GM12878 (cell line): ENCODE data around the gene MYO1D. TPM values are rescaled to one million over a fixed set of nuclear protein-coding genes. Genes with fewer than 3 reads are reported as not detected.
A peak's percentile ranks its signal among the peaks of the same experiment; 100 is the strongest.

Experiments
- ATAC-seq: fragments of 200-7000 bp; cut with Tn5 transposase; 3 replicates; pipeline ENCODE4 v1.9.1; 2020; ENCODE audit warnings: mild to moderate bottlenecking, moderate library complexity
- BruUV-seq: library from RNA; stranded (reverse); fragments of 400-500 nt; replicated peaks from 2 replicates; lab custom pipeline; 2021; lab: Mats Ljungman, UMichigan
- CTCF ChIA-PET: fragments of 300-600 bp; sonication (Branson Sonifier 250); formaldehyde crosslinking; extraction: SDS; loops from one replicate; lab custom pipeline; 2021; ENCODE audit warnings: inconsistent platforms; lab: Yijun Ruan, JAX
- POLR2A ChIA-PET: fragments of 350-600 bp; formaldehyde crosslinking; extraction: SDS; loops from one replicate; lab custom pipeline; 2021; ENCODE audit warnings: inconsistent platforms; lab: Charles Lee
- RAD21 ChIA-PET: fragments of 300-600 bp; sonication (Branson Sonifier 250); formaldehyde crosslinking; loops from one replicate; lab custom pipeline; 2023; ENCODE audit warnings: antibody characterized with exemption; ENCODE audit not compliant: unreplicated experiment; lab: Charles Lee
- SMC1A ChIA-PET: fragments of 300-600 bp; sonication (Branson Sonifier 250); formaldehyde crosslinking; loops from one replicate; lab custom pipeline; 2023; ENCODE audit not compliant: unreplicated experiment, uncharacterized antibody; lab: Charles Lee
- DNase-seq: peaks from one replicate; pipeline ENCODE4 v3.0.0-alpha.2; 2011; ENCODE audit warnings: low read depth, low spot score
- FAIRE-seq: peaks from 3 replicates; lab custom pipeline; 2011; peaks lifted over from hg19 to GRCh38; lab: Jason Lieb, UNC
- H2AFZ ChIP-seq: 2 replicates; pipeline ENCODE4 v1.6.0; 2011; ENCODE audit warnings: low read depth, low read length, control low read depth; ENCODE audit not compliant: control insufficient read depth
- H3K27ac ChIP-seq: 2 replicates; pipeline ENCODE4 v1.5.1; 2011; ENCODE audit warnings: control low read depth; ENCODE audit not compliant: control insufficient read depth, insufficient read depth
- H3K27me3 ChIP-seq, 2 experiments: replicated peaks in 1 of 2; 2 replicates each; pipeline versions ENCODE4 v1.6.0 to v1.6.1; 2011; ENCODE audit warnings: low read length in 1 of 2; ENCODE audit not compliant: control insufficient read depth in 2 of 2, insufficient read depth in 2 of 2
- H3K36me3 ChIP-seq, 2 experiments: 2 replicates each; pipeline ENCODE4 v1.5.1; 2011; ENCODE audit warnings: low read length in 1 of 2; ENCODE audit not compliant: control insufficient read depth in 2 of 2, insufficient read depth in 2 of 2
- H3K4me1 ChIP-seq: 2 replicates; pipeline ENCODE4 v1.6.1; 2011; ENCODE audit warnings: mild to moderate bottlenecking, low read length, moderate library complexity, mixed read lengths; ENCODE audit not compliant: control insufficient read depth, insufficient read depth
- H3K4me2 ChIP-seq: 2 replicates; pipeline ENCODE4 v1.6.0; 2011; ENCODE audit warnings: control low read depth; ENCODE audit not compliant: control insufficient read depth, insufficient read depth
- H3K4me3 ChIP-seq: fragments of 200-600 bp; sonication (generic); 2 replicates; pipeline ENCODE4 v1.5.1; 2016
- H3K79me2 ChIP-seq: 2 replicates; pipeline ENCODE4 v1.6.0; 2011; ENCODE audit warnings: low read length; ENCODE audit not compliant: control insufficient read depth, insufficient read depth
- H3K9ac ChIP-seq: 2 replicates; pipeline ENCODE4 v1.8.0; 2011; ENCODE audit warnings: low read length, control low read depth, mixed read lengths; ENCODE audit not compliant: control insufficient read depth, insufficient read depth
- H3K9me3 ChIP-seq: replicated peaks from 3 replicates; pipeline ENCODE4 v1.5.1; 2011; ENCODE audit warnings: mild to moderate bottlenecking, low read length; ENCODE audit not compliant: control insufficient read depth, insufficient read depth
- H4K20me1 ChIP-seq: 2 replicates; pipeline ENCODE4 v1.6.0; 2011; ENCODE audit not compliant: control insufficient read depth, insufficient read depth
- EGR1 ChIP-seq, 2 experiments: IDR thresholded peaks; 1 replicate in 1 of 2; 2 replicates in 1 of 2; pipeline ENCODE4 v1.6.1; 2011 to 2012; ENCODE audit warnings: low read depth in 2 of 2, low read length in 2 of 2, borderline replicate concordance in 1 of 2, mild to moderate bottlenecking in 1 of 2, moderate library complexity in 1 of 2
- IKZF1 ChIP-seq: fragments of 450-650 bp; conservative IDR thresholded peaks from 2 replicates; pipeline ENCODE4 v1.6.1; 2017; ENCODE audit warnings: antibody characterized with exemption, mild to moderate bottlenecking
- KDM1A ChIP-seq: fragments of 200-600 bp; sonication (generic); IDR thresholded peaks from 2 replicates; pipeline ENCODE4 v1.6.1; 2016; ENCODE audit warnings: borderline replicate concordance
- MEF2A ChIP-seq: IDR thresholded peaks from 2 replicates; pipeline ENCODE4 v1.6.1; 2011; ENCODE audit warnings: low read depth, mild to moderate bottlenecking, low read length, moderate library complexity; ENCODE audit not compliant: insufficient read depth
- MXI1 ChIP-seq: fragments of 150-350 bp; IDR thresholded peaks from 2 replicates; pipeline ENCODE4 v1.6.1; 2011; ENCODE audit warnings: low read depth, mild to moderate bottlenecking, inconsistent platforms, low read length, improper control_type of control experiment
- PAX8 ChIP-seq: fragments of 450-650 bp; IDR thresholded peaks from 2 replicates; pipeline ENCODE4 v1.6.1; 2017; ENCODE audit warnings: mild to moderate bottlenecking, moderate library complexity
- RAD51 ChIP-seq: fragments of 450-650 bp; IDR thresholded peaks from 2 replicates; pipeline ENCODE4 v1.6.1; 2016; ENCODE audit warnings: moderate library complexity, mild to moderate bottlenecking, inconsistent platforms
- RFX5 ChIP-seq: IDR thresholded peaks from 2 replicates; pipeline ENCODE4 v1.6.1; 2011; ENCODE audit warnings: low read depth, low read length, improper control_type of control experiment
- RUNX3 ChIP-seq: IDR thresholded peaks from 2 replicates; pipeline ENCODE4 v1.6.1; 2012; ENCODE audit warnings: low read length, inconsistent platforms
- SMAD5 ChIP-seq: IDR thresholded peaks from 2 replicates; pipeline ENCODE4 v1.6.1; 2016; ENCODE audit warnings: antibody characterized with exemption, low read depth
- ZBTB40 ChIP-seq: fragments of 450-650 bp; IDR thresholded peaks from 2 replicates; pipeline ENCODE4 v1.6.1; 2016; ENCODE audit warnings: mild to moderate bottlenecking, moderate library complexity, borderline replicate concordance
- ZNF592 ChIP-seq: fragments of 450-650 bp; IDR thresholded peaks from 2 replicates; pipeline ENCODE4 v1.6.1; 2017; ENCODE audit warnings: mild to moderate bottlenecking, moderate library complexity
- WGBS: methylation state at CpG from one replicate; pipeline ENCODE4 v1.1.6; 2016; ENCODE audit warnings: low lambda C conversion rate; ENCODE audit not compliant: insufficient replicate concordance, insufficient coverage; ENCODE audit errors: missing lambda C conversion rate; 5-methylcytosine and 5-hydroxymethylcytosine counted together
- in situ Hi-C: fragments of 300-500 bp; cut with MboI; formaldehyde crosslinking; loops from 9 replicates; pipeline ENCODE4 v1.14.3; 2018; ENCODE audit warnings: mixed read lengths
- intact Hi-C: fragments of 100-400 bp; cut with micrococcal nuclease; formaldehyde crosslinking; loops from one replicate; pipeline ENCODE4 v1.14.2; 2022; ENCODE audit not compliant: unreplicated experiment
- polyA plus RNA-seq, 11 experiments: library from polyadenylated mRNA; depleted of rRNA in 4 of 11; unstranded in 6 of 11; stranded (reverse) in 5 of 11; fragments of >200 nt; fragmentation: Nextera tagmentation in 4 of 11; fragmentation: Illumina TruSeq in 1 of 11; extraction: Ambion mirVana in 4 of 11; extraction: Trizol in 1 of 11; gene quantifications; 1 replicate in 1 of 11; 2 replicates in 10 of 11; pipeline versions ENCODE4 v1.2.1 to v1.2.3, GENCODE V29; 2011 to 2016; ENCODE audit warnings: inconsistent platforms in 2 of 11, missing spikeins in 2 of 11, low read depth in 1 of 11
- total RNA-seq, 4 experiments: library from RNA; depleted of rRNA in 3 of 4; stranded (reverse); fragments of >200 nt in 3 of 4; fragmentation: Illumina TruSeq in 1 of 4; extraction: Trizol in 1 of 4; gene quantifications; 2 replicates each; pipeline versions ENCODE4 v1.2.1 to v1.2.3, GENCODE V29; 2013 to 2021
- TF ChIP-seq, protein P1 (sequence below): IDR thresholded peaks from 2 replicates; pipeline ENCODE4 v1.6.1; 2012; ENCODE audit warnings: low read depth, low read length, improper control_type of control experiment

Gene MYO1D
- total and polyA plus RNA-seq, 10 of the 15 experiments (the other 5 are each of a cell fraction or from before 2014, with no cell fraction given), result 1.8 to 37.7 (median 25.4) TPM

DNA sequence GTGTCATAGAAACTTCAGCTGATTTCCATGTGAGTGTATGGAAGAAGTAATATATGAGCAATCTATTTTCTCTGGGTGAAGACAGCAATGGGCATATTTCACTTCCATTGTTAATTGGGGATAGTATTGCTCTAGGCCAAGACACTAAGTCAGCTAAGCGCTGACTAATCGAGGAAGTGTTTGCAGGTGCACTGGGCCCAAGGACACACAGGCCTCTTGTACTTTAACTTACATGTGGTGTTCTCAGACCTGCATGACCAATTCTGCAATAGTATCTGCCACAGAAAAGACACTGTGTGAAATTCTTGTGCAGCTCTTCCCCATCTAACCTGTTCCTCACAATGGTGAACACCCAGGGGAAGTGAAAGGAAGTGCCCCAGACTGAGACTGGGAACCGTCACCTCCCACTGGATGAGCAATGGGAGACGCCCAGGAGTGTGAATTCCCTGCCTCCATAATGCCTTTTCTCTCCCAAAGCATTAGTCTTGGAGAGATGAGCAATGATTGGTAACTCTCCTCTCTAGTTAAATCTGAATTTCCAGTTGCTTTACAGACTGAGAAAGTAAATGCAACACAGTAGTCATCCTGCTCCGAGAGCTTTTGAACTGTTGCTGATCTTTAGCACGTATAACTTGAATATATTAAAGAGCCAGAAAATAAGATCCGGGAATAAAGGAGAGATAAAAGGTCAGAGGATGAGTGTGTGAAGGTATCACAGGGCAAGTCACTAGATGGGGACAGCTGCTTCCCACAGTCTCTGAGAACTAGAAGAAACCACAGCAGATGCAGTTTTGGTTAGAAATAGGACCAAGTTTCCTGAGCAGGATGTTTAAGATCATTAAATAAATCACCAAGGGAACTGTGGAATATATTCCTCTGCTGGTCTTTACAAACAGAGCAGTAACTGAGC is 307.5 kb downstream of the MYO1D start:
- Histone ChIP-seq H3K4me1 (peaks cover 51% of the 10 kb centered on the region), H3K4me3 (no peak overlapping the region), H3K9ac (peak overlapping the region; percentile 70), H3K36me3 (no peaks in the 10 kb centered on the region; a peak in 1 of 4 replicates), H3K9me3 (no peaks in the 10 kb centered on the region), H3K27me3 (no peaks in the 10 kb centered on the region), H4K20me1 (no peaks in the 10 kb centered on the region), H3K79me2 (no peaks in the 10 kb centered on the region), H3K4me2 (peak overlapping the region; percentile 67), H2AFZ (peak overlapping the region; percentile 48), H3K27ac (peak overlapping the region; percentile 99)
- peak; percentile 92 for FAIRE-seq
- no TSS peak for BruUV-seq
- RAD21 ChIA-PET, result interaction anchor here (0.6 to 2.7 kb wide), 14 partner anchors 8 to 100 kb away, joined by 3 to 36 read pairs (median 4); partner anchors contain the start of gene CDK5R1
- SMC1A ChIA-PET, result interaction anchor here (0.6 to 12.1 kb wide), 18 partner anchors 8 to 278 kb away, joined by 3 to 237 read pairs (median 5); partner anchors contain the start of gene CDK5R1
- POLR2A ChIA-PET, result interaction anchor here (0.5 to 3.0 kb wide), 13 partner anchors 9 to 82 kb away, joined by 3 to 22 read pairs (median 7); no protein-coding TSS in a partner anchor
- intact Hi-C loops (loop anchor here (1.0 kb wide), 2 partner anchors 46 to 66 kb away; no protein-coding TSS in a partner anchor), in situ Hi-C loops (no loop called here)
- DNase-seq, result peak; percentile 90
- 5% methylated on average over 7 of the region's 7 CpGs for WGBS
- CTCF ChIA-PET, result interaction anchor here (0.7 to 2.8 kb wide), 15 partner anchors 10 to 106 kb away, joined by 3 to 19 read pairs (median 4); no protein-coding TSS in a partner anchor
- ATAC-seq, result peak; percentile 81
- no peak for TF ChIP-seq RFX5
- peak; percentile 93 for TF ChIP-seq RUNX3
- 0 out of 3 replicates have a peak, but pooled peaks of 1 of the 2 experiments have one; percentile 18 for TF ChIP-seq EGR1 (IDR thresholded peaks at IDR 0.05; ENCODE audit: borderline replicate concordance in 1 of 2, low read depth in 2 of 2, low read length in 2 of 2)
- TF ChIP-seq SMAD5, result no peak
- no peak for TF ChIP-seq KDM1A
- no peak for TF ChIP-seq RAD51
- TF ChIP-seq, protein P1, sequence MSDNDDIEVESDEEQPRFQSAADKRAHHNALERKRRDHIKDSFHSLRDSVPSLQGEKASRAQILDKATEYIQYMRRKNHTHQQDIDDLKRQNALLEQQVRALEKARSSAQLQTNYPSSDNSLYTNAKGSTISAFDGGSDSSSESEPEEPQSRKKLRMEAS, result peak; percentile 62; the same call in 1 of the 2 replicates
- 0 out of 2 replicates have a peak, but pooled peaks have one; percentile 57 for TF ChIP-seq MEF2A
- TF ChIP-seq ZNF592, result peak; percentile 88
- no peak for TF ChIP-seq ZBTB40
- no peak for TF ChIP-seq PAX8
- TF ChIP-seq MXI1, result peak; percentile 52; the same call in 1 of the 2 replicates
- TF ChIP-seq IKZF1, result peak; percentile 93
